ENCODE results near the gene DMRT1.

Gene DMRT1

GRCh38 chr9:882416-882924 lies 41.0 kb downstream of the DMRT1 start:
- H3K4me3 ChIP-seq (replicated peaks; ENCODE audit: low read depth, low read length) = no peak overlapping the region
- DNase-seq (ENCODE audit: extremely low read depth, low read depth) = no peak
- TF ChIP-seq CTCF (IDR thresholded peaks at IDR 0.05; ENCODE audit: low read depth, low read length, missing control alignments) = peak; percentile 11

GRCh38 chr9:883011-883410 lies 41.5 kb downstream of the DMRT1 start:
- no peak for DNase-seq (ENCODE audit: extremely low read depth, low read depth)
- no peak for TF ChIP-seq CTCF (IDR thresholded peaks at IDR 0.05; ENCODE audit: low read depth, low read length, missing control alignments)
- no peak overlapping the region for H3K4me3 ChIP-seq (replicated peaks; ENCODE audit: low read depth, low read length)

GRCh38 chr9:886886-887285 lies 45.4 kb downstream of the DMRT1 start:
- H3K4me3 ChIP-seq (replicated peaks; ENCODE audit: low read depth, low read length) = no peak overlapping the region
- TF ChIP-seq CTCF (IDR thresholded peaks at IDR 0.05; ENCODE audit: low read depth, low read length, missing control alignments) = no peak
- DNase-seq (ENCODE audit: extremely low read depth, low read depth) = no peak

DNA sequence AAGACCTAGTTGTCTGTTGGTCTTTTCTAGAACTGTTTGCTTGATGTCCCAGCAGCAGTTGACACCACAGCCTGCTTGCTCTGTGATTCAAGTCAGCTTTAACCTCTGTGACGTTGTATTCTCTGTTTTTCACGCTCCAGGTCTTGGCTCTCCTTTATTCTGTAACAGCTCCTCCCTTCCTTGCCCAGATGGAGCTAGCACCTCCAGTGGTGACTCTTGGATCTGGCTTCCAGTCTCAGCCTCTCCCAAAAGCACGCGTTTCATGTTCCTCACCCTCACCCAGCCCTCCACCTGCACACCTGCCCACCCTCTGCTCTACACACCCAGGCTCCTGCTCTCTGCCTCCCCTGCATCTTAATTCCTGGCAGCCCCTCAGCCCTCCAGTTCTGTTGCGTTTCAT lies 50.6 kb downstream of the DMRT1 start:
- peak; percentile 12 for TF ChIP-seq CTCF (IDR thresholded peaks at IDR 0.05; ENCODE audit: low read depth, low read length, missing control alignments)
- no peak for DNase-seq (ENCODE audit: extremely low read depth, low read depth)
- no peak overlapping the region for H3K4me3 ChIP-seq (replicated peaks; ENCODE audit: low read depth, low read length)

DNA sequence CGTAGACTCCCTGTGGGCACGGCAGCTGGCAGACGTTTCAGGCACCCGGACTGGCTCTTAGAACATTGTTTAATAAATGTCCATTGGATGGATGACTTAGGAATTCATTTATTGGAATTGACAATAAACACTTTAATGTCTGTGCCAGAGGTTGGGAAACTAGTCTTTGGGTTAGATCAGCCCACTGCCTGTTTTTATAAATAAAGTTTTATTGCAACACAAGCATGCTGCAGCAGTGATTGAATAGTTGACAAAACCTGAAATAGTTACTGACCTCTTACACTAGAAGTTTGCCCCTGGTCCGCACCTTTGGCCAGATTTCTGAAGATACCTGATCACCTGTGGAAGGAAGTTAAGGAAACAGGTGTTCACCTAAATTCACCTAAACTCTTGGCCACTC lies 51.6 kb downstream of the DMRT1 start:
- no peak overlapping the region for H3K4me3 ChIP-seq (replicated peaks; ENCODE audit: low read depth, low read length)
- no peak for DNase-seq (ENCODE audit: extremely low read depth, low read depth)
- TF ChIP-seq CTCF (IDR thresholded peaks at IDR 0.05; ENCODE audit: low read depth, low read length, missing control alignments) = no peak

GRCh38 chr9:893843-894420 lies 52.4 kb downstream of the DMRT1 start:
- no peak overlapping the region for H3K4me3 ChIP-seq (replicated peaks; ENCODE audit: low read depth, low read length)
- TF ChIP-seq CTCF (IDR thresholded peaks at IDR 0.05; ENCODE audit: low read depth, low read length, missing control alignments) = peak; percentile 70
- peak; percentile 20 for DNase-seq (ENCODE audit: extremely low read depth, low read depth)
